DOHH2 (cell line): Measurements from ENCODE around the gene SRD5A2.

ENCODE experiments used
- H3F3A ChIP-seq: fragments of 200-600 bp; sonication (generic), shearing (Covaris generic); 2 replicates; pipeline ENCODE4 v1.6.0; 2016; ENCODE audit warnings: antibody characterized with exemption, mild to moderate bottlenecking; ENCODE audit not compliant: control insufficient read depth, insufficient read depth
- H3K27ac ChIP-seq: fragments of 200-600 bp; sonication (generic); 2 replicates; pipeline ENCODE4 v1.5.1; 2014; ENCODE audit warnings: low read depth, mild to moderate bottlenecking, low read length, moderate library complexity
- H3K27me3 ChIP-seq: fragments of 200-600 bp; sonication (generic); 2 replicates; pipeline ENCODE4 v1.6.1; 2014; ENCODE audit warnings: mild to moderate bottlenecking, low read length, mixed read lengths; ENCODE audit not compliant: control insufficient read depth
- H3K36me3 ChIP-seq: fragments of 200-600 bp; sonication (generic); 2 replicates; pipeline ENCODE4 v1.6.1; 2014; ENCODE audit warnings: mild to moderate bottlenecking, low read length, moderate library complexity, mixed read lengths; ENCODE audit not compliant: control insufficient read depth
- H3K4me1 ChIP-seq: fragments of 200-600 bp; sonication (generic); 2 replicates; pipeline ENCODE4 v1.6.1; 2014; ENCODE audit warnings: mild to moderate bottlenecking, low read length, mixed read lengths; ENCODE audit not compliant: control insufficient read depth
- H3K4me2 ChIP-seq: fragments of 200-600 bp; sonication (generic); 2 replicates; pipeline ENCODE4 v1.6.0; 2014; ENCODE audit warnings: mild to moderate bottlenecking, low read length, moderate library complexity
- H3K4me3 ChIP-seq: fragments of 200-600 bp; sonication (generic); 2 replicates; pipeline ENCODE4 v1.5.1; 2014; ENCODE audit warnings: mild to moderate bottlenecking, low read length, mixed read lengths
- H3K79me2 ChIP-seq: fragments of 200-600 bp; sonication (generic); 2 replicates; pipeline ENCODE4 v1.6.1; 2014; ENCODE audit warnings: mild to moderate bottlenecking, low read length, mixed read lengths; ENCODE audit not compliant: control insufficient read depth
- H3K9me2 ChIP-seq: fragments of 200-600 bp; sonication (generic); replicated peaks from 2 replicates; pipeline ENCODE4 v1.6.1; 2014; ENCODE audit warnings: mild to moderate bottlenecking, low read length, mixed read lengths; ENCODE audit not compliant: control insufficient read depth
- H3K9me3 ChIP-seq: fragments of 200-600 bp; sonication (generic); 2 replicates; pipeline ENCODE4 v1.6.1; 2014; ENCODE audit warnings: antibody characterized with exemption, low read length, mixed read lengths; ENCODE audit not compliant: control insufficient read depth, insufficient read depth
- H4K20me1 ChIP-seq: fragments of 200-600 bp; sonication (generic); 2 replicates; pipeline ENCODE4 v1.6.0; 2014; ENCODE audit warnings: low read depth, mild to moderate bottlenecking, antibody characterized with exemption, low read length, moderate library complexity; ENCODE audit not compliant: control insufficient read depth, insufficient read depth
- EZH2phosphoT487 ChIP-seq: fragments of 200-600 bp; sonication (generic); IDR thresholded peaks from 2 replicates; pipeline ENCODE4 v1.6.1; 2017; ENCODE audit warnings: borderline replicate concordance, mild to moderate bottlenecking, antibody characterized with exemption, low read length, moderate library complexity, mixed read lengths
- TF ChIP-seq, protein P1 (sequence below): fragments of 200-600 bp; sonication (generic); IDR thresholded peaks from one replicate; pipeline ENCODE4 v1.5.1; 2014; ENCODE audit warnings: antibody characterized with exemption, mild to moderate bottlenecking, low read depth, low read length; ENCODE audit not compliant: poor library complexity, severe bottlenecking

Gene SRD5A2

GRCh38 chr2:31523871-31524492 is 56.8 kb downstream of the SRD5A2 start:
- Histone ChIP-seq H3K9me3 (no peaks in the 10 kb centered on the region), H3K36me3 (no peaks in the 10 kb centered on the region), H3K4me1 (no peaks in the 10 kb centered on the region), H3K27me3 (peaks cover 8% of the 10 kb centered on the region; the same call in 1 of the 2 replicates), H3K27ac (no peak overlapping the region), H3K79me2 (no peaks in the 10 kb centered on the region), H4K20me1 (no peaks in the 10 kb centered on the region), H3F3A (no peaks in the 10 kb centered on the region), H3K9me2 (no peaks in the 10 kb centered on the region), H3K4me2 (no peak overlapping the region), H3K4me3 (no peak overlapping the region)
- TF ChIP-seq, protein P1, sequence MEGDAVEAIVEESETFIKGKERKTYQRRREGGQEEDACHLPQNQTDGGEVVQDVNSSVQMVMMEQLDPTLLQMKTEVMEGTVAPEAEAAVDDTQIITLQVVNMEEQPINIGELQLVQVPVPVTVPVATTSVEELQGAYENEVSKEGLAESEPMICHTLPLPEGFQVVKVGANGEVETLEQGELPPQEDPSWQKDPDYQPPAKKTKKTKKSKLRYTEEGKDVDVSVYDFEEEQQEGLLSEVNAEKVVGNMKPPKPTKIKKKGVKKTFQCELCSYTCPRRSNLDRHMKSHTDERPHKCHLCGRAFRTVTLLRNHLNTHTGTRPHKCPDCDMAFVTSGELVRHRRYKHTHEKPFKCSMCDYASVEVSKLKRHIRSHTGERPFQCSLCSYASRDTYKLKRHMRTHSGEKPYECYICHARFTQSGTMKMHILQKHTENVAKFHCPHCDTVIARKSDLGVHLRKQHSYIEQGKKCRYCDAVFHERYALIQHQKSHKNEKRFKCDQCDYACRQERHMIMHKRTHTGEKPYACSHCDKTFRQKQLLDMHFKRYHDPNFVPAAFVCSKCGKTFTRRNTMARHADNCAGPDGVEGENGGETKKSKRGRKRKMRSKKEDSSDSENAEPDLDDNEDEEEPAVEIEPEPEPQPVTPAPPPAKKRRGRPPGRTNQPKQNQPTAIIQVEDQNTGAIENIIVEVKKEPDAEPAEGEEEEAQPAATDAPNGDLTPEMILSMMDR = peak; percentile 85
- no peak for TF ChIP-seq EZH2phosphoT487

- TF ChIP-seq EZH2phosphoT487 = no peak
- TF ChIP-seq, protein P1 = no peak
- Histone ChIP-seq H3F3A (no peaks in the 10 kb centered on the region), H3K4me2 (no peak overlapping the region), H3K4me1 (no peaks in the 10 kb centered on the region), H3K79me2 (no peaks in the 10 kb centered on the region), H3K9me3 (no peaks in the 10 kb centered on the region), H3K9me2 (no peaks in the 10 kb centered on the region), H3K27ac (no peak overlapping the region), H3K4me3 (no peak overlapping the region), H3K27me3 (peaks cover 8% of the 10 kb centered on the region; the same call in 1 of the 2 replicates), H4K20me1 (no peaks in the 10 kb centered on the region), H3K36me3 (no peaks in the 10 kb centered on the region)
Measured at GRCh38 chr2:31522786-31523185, 58.0 kb downstream of the SRD5A2 start.

- no peak overlapping the region for H3K4me2 ChIP-seq
- H3K4me1 ChIP-seq = no peaks in the 10 kb centered on the region
- H3K36me3 ChIP-seq = no peaks in the 10 kb centered on the region
- no peaks in the 10 kb centered on the region for H3K9me3 ChIP-seq
- no peaks in the 10 kb centered on the region for H3K9me2 ChIP-seq
- TF ChIP-seq EZH2phosphoT487 = no peak
- TF ChIP-seq, protein P1 = no peak
- H3K27me3 ChIP-seq = no peaks in the 10 kb centered on the region
- H4K20me1 ChIP-seq = no peaks in the 10 kb centered on the region
- no peak overlapping the region for H3K27ac ChIP-seq
- no peaks in the 10 kb centered on the region for H3K79me2 ChIP-seq
- H3F3A ChIP-seq = no peaks in the 10 kb centered on the region
- no peak overlapping the region for H3K4me3 ChIP-seq
Measured at GRCh38 chr2:31517442-31518203, 63.1 kb downstream of the SRD5A2 start.
